LNCaP clone FGC (cell line): ENCODE results near the gene SKIC2.
A peak's percentile ranks its signal among the peaks of the same experiment; 100 is the strongest.
"Not testable (repeated sequence)": the region's sequence is repeated elsewhere in the genome, so short reads cannot be mapped to it uniquely, and the experiment has no call there.

ENCODE experiments used
- DNase-seq: peaks from one replicate; pipeline ENCODE4 v3.0.0-alpha.2; 2011; ENCODE audit warnings: low read depth
- H3K4me3 ChIP-seq: 2 replicates; pipeline ENCODE4 v1.5.1; 2011; ENCODE audit warnings: mild to moderate bottlenecking, low read depth, low read length, control low read depth
- TF ChIP-seq, protein P1 (sequence below): IDR thresholded peaks from 2 replicates; pipeline ENCODE4 v1.5.1; 2012; ENCODE audit warnings: mild to moderate bottlenecking; ENCODE audit not compliant: control insufficient read depth, insufficient read depth; ENCODE audit errors: extremely low read depth

SKIC2 gene

GRCh38 chr6:31958741-31959739 is at the start of gene SKIC2, which contains the start of gene NELFE:
Gene SKIC2, plus strand, starts transcription at chr6:31959175. Its CDS starts 18 bp downstream, at chr6:31959193.
Gene NELFE, minus strand, starts transcription at chr6:31958971. Its CDS starts 525 bp downstream, at chr6:31958446.
- TF ChIP-seq, protein P1, sequence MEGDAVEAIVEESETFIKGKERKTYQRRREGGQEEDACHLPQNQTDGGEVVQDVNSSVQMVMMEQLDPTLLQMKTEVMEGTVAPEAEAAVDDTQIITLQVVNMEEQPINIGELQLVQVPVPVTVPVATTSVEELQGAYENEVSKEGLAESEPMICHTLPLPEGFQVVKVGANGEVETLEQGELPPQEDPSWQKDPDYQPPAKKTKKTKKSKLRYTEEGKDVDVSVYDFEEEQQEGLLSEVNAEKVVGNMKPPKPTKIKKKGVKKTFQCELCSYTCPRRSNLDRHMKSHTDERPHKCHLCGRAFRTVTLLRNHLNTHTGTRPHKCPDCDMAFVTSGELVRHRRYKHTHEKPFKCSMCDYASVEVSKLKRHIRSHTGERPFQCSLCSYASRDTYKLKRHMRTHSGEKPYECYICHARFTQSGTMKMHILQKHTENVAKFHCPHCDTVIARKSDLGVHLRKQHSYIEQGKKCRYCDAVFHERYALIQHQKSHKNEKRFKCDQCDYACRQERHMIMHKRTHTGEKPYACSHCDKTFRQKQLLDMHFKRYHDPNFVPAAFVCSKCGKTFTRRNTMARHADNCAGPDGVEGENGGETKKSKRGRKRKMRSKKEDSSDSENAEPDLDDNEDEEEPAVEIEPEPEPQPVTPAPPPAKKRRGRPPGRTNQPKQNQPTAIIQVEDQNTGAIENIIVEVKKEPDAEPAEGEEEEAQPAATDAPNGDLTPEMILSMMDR, result no peak
- H3K4me3 ChIP-seq, result peak within 1 kb of the TSS; percentile 93
- DNase-seq, result peak; percentile 93

DNA sequence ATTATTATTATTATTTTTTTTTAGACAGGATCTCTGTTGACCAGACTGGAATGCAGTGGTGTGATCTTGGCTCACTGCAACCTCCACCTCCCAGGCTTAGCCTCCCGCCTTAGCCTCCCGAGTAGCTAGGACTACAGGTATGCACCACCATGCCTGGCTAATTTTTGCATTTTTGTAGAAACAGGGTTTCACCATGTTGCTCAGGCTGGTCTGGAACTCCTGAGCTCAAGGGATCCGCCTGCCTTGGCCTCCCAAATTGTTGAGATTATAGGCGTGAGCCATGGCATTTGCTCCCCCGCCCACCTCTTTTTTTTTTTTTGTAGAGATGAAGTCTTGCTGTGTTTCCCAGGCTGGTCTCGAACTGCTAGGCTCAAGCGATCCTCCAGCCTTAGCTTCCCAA is 49.7 kb upstream of the SKIC2 start:
- not testable (repeated sequence) for DNase-seq

DNA sequence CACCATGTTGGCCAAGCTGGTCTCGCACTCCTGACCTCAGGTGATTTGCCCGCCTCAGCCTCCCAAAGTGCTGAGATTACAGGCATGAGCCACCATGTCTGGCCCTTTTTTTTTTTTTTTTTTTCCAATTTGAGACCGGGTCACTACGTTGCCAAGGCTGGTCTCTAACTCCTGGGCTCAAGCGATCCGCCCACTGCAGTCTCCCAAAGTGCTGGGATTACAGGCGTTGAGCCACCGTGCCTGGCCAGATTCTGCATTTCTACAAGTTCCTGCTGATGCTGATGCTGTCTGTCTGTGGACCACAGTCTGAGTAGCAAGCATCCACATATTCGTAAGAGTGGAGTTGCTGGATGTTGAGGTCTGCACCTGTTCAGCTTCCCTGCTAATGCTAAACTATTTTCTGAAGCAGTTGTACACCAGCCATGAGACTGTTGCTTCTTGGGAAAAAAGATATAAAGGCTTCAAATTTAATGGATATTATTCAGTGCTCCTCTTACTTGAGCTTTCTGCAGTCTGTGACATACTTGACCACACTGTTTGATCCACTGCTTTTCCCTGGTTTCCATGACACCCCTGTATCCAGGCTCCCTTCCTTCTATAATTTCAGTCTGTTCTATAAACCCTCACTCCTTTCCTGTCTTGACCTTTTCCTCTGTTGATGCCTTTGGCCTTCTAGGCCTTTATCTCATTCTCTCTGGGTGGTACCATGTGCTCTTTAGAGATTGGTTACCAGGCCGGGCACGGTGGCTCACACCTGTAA is 47.0 kb upstream of the SKIC2 start:
- DNase-seq, result no peak
- TF ChIP-seq, protein P1, result no peak
- no peak overlapping the region for H3K4me3 ChIP-seq

More for the DNA sequence above, 49.7 kb upstream of the SKIC2 start:
- not testable (repeated sequence) for H3K4me3 ChIP-seq

GRCh38 chr6:31915351-31915750 is 43.6 kb upstream of the SKIC2 start:
- H3K4me3 ChIP-seq, result no peak overlapping the region
- no peak for DNase-seq
- TF ChIP-seq, protein P1, result no peak

- TF ChIP-seq, protein P1, result no peak
- DNase-seq, result no peak
- H3K4me3 ChIP-seq, result no peak overlapping the region
These were observed 43.2 kb upstream of the SKIC2 start for GRCh38 chr6:31915756-31916155.

DNA sequence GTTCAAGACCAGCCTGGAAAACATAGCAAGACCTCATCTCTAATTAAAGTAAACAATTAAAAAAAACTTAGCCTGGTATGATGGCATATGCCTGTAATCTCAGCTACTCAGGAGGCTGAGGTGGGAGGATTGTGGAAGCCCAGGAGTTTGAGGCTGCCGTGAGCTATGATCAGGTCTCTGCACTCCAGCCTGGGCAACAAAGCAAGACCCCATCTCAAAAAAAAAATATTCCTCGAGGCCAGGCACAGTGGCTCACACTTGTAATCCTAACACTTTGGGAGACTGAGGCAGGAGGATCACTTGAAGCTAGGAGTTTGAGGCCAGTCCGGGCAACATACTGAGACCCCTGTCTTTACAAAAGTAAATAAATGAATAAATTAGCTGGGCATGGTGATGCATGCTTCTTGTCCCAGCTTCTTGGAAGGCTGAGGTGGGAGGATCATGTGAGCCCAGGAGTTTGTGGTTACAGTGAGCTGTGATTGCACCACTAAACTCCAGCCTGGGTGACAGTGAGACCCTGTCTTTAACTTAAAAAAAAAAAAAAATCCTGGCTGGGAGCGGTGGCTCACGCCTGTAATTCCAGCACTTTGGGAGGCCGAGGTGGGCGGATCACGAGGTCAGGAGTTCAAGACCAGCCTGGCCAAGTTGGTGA is 40.8 kb upstream of the SKIC2 start:
- no peak overlapping the region for H3K4me3 ChIP-seq
- TF ChIP-seq, protein P1, result no peak
- DNase-seq, result no peak

GRCh38 chr6:31919624-31920303 is 39.2 kb upstream of the SKIC2 start:
- DNase-seq, result no peak
- no peak overlapping the region for H3K4me3 ChIP-seq
- TF ChIP-seq, protein P1, result no peak
